ENCODE measurements around the gene FAM217A. TPM values are rescaled to one million over a fixed set of nuclear protein-coding genes. Genes with fewer than 3 reads are reported as not detected.

The FAM217A gene
- total RNA-seq, 1 donor from 2014 or later: not detected

- DNase-seq (ENCODE audit: low read depth): peak; percentile 34
- no peaks in the 10 kb centered on the region for H3K27me3 ChIP-seq (ENCODE audit: control insufficient read depth, insufficient read depth, low read length)
- no peak overlapping the region for H3K4me3 ChIP-seq (ENCODE audit: low read depth, low read length)
- peaks cover 1% of the 10 kb centered on the region for H3K36me3 ChIP-seq (ENCODE audit: control insufficient read depth, insufficient read depth, low read length)
- no peak for TF ChIP-seq CTCF (IDR thresholded peaks at IDR 0.05; ENCODE audit: insufficient read depth, low read length, poor library complexity, severe bottlenecking)
Measured at GRCh38 chr6:4059115-4059777, 19.7 kb downstream of the FAM217A start.

- no peak overlapping the region for H3K4me3 ChIP-seq (ENCODE audit: low read depth, low read length)
- H3K27me3 ChIP-seq (ENCODE audit: control insufficient read depth, insufficient read depth, low read length): no peaks in the 10 kb centered on the region
- peaks cover 1% of the 10 kb centered on the region for H3K36me3 ChIP-seq (ENCODE audit: control insufficient read depth, insufficient read depth, low read length)
- DNase-seq (ENCODE audit: low read depth): peak; percentile 37
- TF ChIP-seq CTCF (IDR thresholded peaks at IDR 0.05; ENCODE audit: insufficient read depth, low read length, poor library complexity, severe bottlenecking): no peak
Measured at GRCh38 chr6:4057036-4057435, 21.9 kb downstream of the FAM217A start.

GRCh38 chr6:4055420-4056041 is 23.4 kb downstream of the FAM217A start:
- Histone ChIP-seq H3K27me3 (ENCODE audit: control insufficient read depth, insufficient read depth, low read length) (no peaks in the 10 kb centered on the region), H3K36me3 (ENCODE audit: control insufficient read depth, insufficient read depth, low read length) (no peaks in the 10 kb centered on the region), H3K4me3 (ENCODE audit: low read depth, low read length) (no peak overlapping the region)
- DNase-seq (ENCODE audit: low read depth): peak; percentile 54
- TF ChIP-seq CTCF (IDR thresholded peaks at IDR 0.05; ENCODE audit: insufficient read depth, low read length, poor library complexity, severe bottlenecking): peak; percentile 62

- H3K36me3 ChIP-seq (ENCODE audit: control insufficient read depth, insufficient read depth, low read length): no peaks in the 10 kb centered on the region
- TF ChIP-seq CTCF (IDR thresholded peaks at IDR 0.05; ENCODE audit: insufficient read depth, low read length, poor library complexity, severe bottlenecking): no peak
- H3K27me3 ChIP-seq (ENCODE audit: control insufficient read depth, insufficient read depth, low read length): no peaks in the 10 kb centered on the region
- H3K4me3 ChIP-seq (ENCODE audit: low read depth, low read length): no peak overlapping the region
- DNase-seq (ENCODE audit: low read depth): no peak
Measured at GRCh38 chr6:4049246-4049645, 29.7 kb downstream of the FAM217A start.

- H3K36me3 ChIP-seq (ENCODE audit: control insufficient read depth, insufficient read depth, low read length): no peaks in the 10 kb centered on the region
- no peak for TF ChIP-seq CTCF (IDR thresholded peaks at IDR 0.05; ENCODE audit: insufficient read depth, low read length, poor library complexity, severe bottlenecking)
- H3K27me3 ChIP-seq (ENCODE audit: control insufficient read depth, insufficient read depth, low read length): no peaks in the 10 kb centered on the region
- no peak for DNase-seq (ENCODE audit: low read depth)
- no peak overlapping the region for H3K4me3 ChIP-seq (ENCODE audit: low read depth, low read length)
Measured at GRCh38 chr6:4041480-4041879, 37.5 kb downstream of the FAM217A start.

- DNase-seq (ENCODE audit: low read depth): no peak
- H3K27me3 ChIP-seq (ENCODE audit: control insufficient read depth, insufficient read depth, low read length): no peaks in the 10 kb centered on the region
- TF ChIP-seq CTCF (IDR thresholded peaks at IDR 0.05; ENCODE audit: insufficient read depth, low read length, poor library complexity, severe bottlenecking): no peak
- no peaks in the 10 kb centered on the region for H3K36me3 ChIP-seq (ENCODE audit: control insufficient read depth, insufficient read depth, low read length)
- no peak overlapping the region for H3K4me3 ChIP-seq (ENCODE audit: low read depth, low read length)
Measured at GRCh38 chr6:4039348-4039747, 39.6 kb downstream of the FAM217A start.

All from kidney epithelial cell (primary cell).